Tibial nerve (tissue), 4 donors: ENCODE results near the gene ADK. TPM values are rescaled to one million over a fixed set of nuclear protein-coding genes. Genes with fewer than 3 reads are reported as not detected.

Experiments used
- DNase-seq, 2 donors: peaks; one replicate each; pipeline ENCODE4 v3.0.0-alpha.2; 2019; ENCODE audit warnings: low spot score in 2 of 2
- H3K27ac ChIP-seq, 4 donors: fragments of 200-600 bp; sonication (generic) in 3 of 4; one replicate each; pipeline ENCODE4 v1.5.1; 2017 to 2019; ENCODE audit warnings: mild to moderate bottlenecking in 1 of 4
- H3K27me3 ChIP-seq, 2 donors: fragments of 200-600 bp; sonication (generic) in 1 of 2; one replicate each; pipeline versions ENCODE4 v1.5.1 to v1.6.0; 2017 to 2019
- H3K36me3 ChIP-seq, 3 donors: fragments of 200-600 bp; sonication (generic); one replicate each; pipeline ENCODE4 v1.5.1; 2018 to 2019
- H3K4me1 ChIP-seq, 4 donors: fragments of 200-600 bp; sonication (generic) in 3 of 4; one replicate each; pipeline ENCODE4 v1.5.1; 2017 to 2019
- H3K4me3 ChIP-seq, 4 donors: fragments of 200-600 bp; sonication (generic) in 3 of 4; one replicate each; pipeline ENCODE4 v1.5.1; 2017 to 2019; ENCODE audit warnings: mild to moderate bottlenecking in 1 of 4, moderate library complexity in 1 of 4
- H3K9me3 ChIP-seq, 4 donors: fragments of 200-600 bp; sonication (generic) in 3 of 4; one replicate each; pipeline ENCODE4 v1.5.1; 2017 to 2019
- EP300 ChIP-seq, 2 donors: sonication (generic); formaldehyde crosslinking; IDR thresholded peaks; one replicate each; pipeline ENCODE4 v1.6.1; 2017; ENCODE audit warnings: antibody characterized with exemption in 2 of 2, mild to moderate bottlenecking in 1 of 2
- POLR2A ChIP-seq, 2 donors: fragments of 450-650 bp; IDR thresholded peaks; one replicate each; pipeline ENCODE4 v1.6.1; 2017; ENCODE audit warnings: antibody characterized with exemption in 2 of 2, mild to moderate bottlenecking in 2 of 2, moderate library complexity in 2 of 2
- WGBS, 2 donors: methylation state at CpG; one replicate each; pipeline ENCODE4 v1.1.5; 2018; 5-methylcytosine and 5-hydroxymethylcytosine counted together
- total RNA-seq, 4 donors: library from RNA; depleted of rRNA; stranded (reverse); fragments of >200 nt; gene quantifications; one replicate each; pipeline ENCODE4 v1.1.0, GENCODE V29; 2016
- TF ChIP-seq, protein P1 (sequence below), 5 experiments: fragments of 200-600 bp in 3 of 5; fragments of 450-650 bp in 2 of 5; sonication (generic) in 3 of 5; IDR thresholded peaks; one replicate each; pipeline ENCODE4 v1.5.1; 2016 to 2019; ENCODE audit warnings: antibody characterized with exemption in 5 of 5, mild to moderate bottlenecking in 3 of 5, moderate library complexity in 2 of 5

Gene ADK
- total RNA-seq, 4 donors from 2014 or later, result 28.2 to 50.9 (median 34.0) TPM

DNA sequence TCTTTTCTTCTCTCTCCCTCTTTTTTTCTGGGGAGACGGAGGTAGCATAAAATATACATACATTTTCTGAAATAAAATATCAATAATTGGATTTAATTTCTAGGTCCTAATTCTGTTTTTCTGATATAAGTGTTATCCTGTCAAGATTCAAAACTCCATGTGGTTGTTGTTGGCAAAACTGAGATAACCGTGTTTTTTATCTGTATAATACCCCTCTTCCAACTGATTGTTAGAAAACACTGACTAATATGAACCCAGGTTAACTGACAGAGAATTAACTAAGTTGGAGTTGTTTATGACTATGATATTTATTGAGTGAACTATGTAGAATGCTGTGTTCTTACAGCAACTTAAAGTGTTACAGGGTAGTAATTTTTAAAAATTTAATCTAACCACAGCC lies 438.8 kb downstream of the ADK start:
- WGBS, 2 donors, result 46 to 66% methylated on average over 2 of the region's 2 CpGs
- Histone ChIP-seq H3K4me3 (no peak overlapping the region), H3K36me3 (no peaks in the 10 kb centered on the region), H3K27me3 (no peaks in the 10 kb centered on the region), H3K9me3 (no peaks in the 10 kb centered on the region), H3K4me1 (peaks cover 0 to 56% (median 39%) of the 10 kb centered on the region in 4 donors), H3K27ac (peak overlapping the region; percentile 52 to 84 (median 74))
- no peak for DNase-seq
- TF ChIP-seq POLR2A (IDR thresholded peaks at IDR 0.05), result no peak
- no peak for TF ChIP-seq EP300 (IDR thresholded peaks at IDR 0.05)
- TF ChIP-seq, protein P1, sequence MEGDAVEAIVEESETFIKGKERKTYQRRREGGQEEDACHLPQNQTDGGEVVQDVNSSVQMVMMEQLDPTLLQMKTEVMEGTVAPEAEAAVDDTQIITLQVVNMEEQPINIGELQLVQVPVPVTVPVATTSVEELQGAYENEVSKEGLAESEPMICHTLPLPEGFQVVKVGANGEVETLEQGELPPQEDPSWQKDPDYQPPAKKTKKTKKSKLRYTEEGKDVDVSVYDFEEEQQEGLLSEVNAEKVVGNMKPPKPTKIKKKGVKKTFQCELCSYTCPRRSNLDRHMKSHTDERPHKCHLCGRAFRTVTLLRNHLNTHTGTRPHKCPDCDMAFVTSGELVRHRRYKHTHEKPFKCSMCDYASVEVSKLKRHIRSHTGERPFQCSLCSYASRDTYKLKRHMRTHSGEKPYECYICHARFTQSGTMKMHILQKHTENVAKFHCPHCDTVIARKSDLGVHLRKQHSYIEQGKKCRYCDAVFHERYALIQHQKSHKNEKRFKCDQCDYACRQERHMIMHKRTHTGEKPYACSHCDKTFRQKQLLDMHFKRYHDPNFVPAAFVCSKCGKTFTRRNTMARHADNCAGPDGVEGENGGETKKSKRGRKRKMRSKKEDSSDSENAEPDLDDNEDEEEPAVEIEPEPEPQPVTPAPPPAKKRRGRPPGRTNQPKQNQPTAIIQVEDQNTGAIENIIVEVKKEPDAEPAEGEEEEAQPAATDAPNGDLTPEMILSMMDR (IDR thresholded peaks at IDR 0.05), result no peak

DNA sequence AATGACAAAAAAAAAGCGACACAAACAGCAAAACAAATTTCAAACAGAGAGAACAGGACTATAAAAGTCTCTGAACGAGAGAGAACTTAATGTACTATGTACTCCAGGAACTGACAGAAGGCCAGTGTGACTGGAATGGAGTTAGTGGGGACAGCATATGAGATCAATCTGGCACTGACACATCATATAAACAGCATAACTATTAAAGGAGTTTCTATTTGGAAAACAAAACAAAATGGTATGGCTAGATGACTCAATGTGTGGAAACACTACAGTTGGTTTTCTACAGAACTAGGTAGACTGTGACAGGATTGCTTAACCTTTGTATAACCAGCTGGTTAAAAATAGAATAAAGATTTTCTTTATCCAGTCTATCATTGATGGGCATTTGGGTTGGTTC lies 442.4 kb downstream of the ADK start:
- H3K27ac ChIP-seq, result peak overlapping the region; percentile 23 to 86 (median 72)
- no peaks in the 10 kb centered on the region for H3K27me3 ChIP-seq
- no peaks in the 10 kb centered on the region for H3K9me3 ChIP-seq
- TF ChIP-seq POLR2A (IDR thresholded peaks at IDR 0.05), result no peak
- peak; percentile 78 to 84 for TF ChIP-seq EP300 (IDR thresholded peaks at IDR 0.05)
- TF ChIP-seq, protein P1 (IDR thresholded peaks at IDR 0.05), result no peak
- H3K4me1 ChIP-seq, result peaks cover 0 to 37% (median 14%) of the 10 kb centered on the region in 4 donors
- DNase-seq, result no peak
- H3K36me3 ChIP-seq, result no peaks in the 10 kb centered on the region
- 41 to 47% methylated on average over 2 of the region's 2 CpGs for WGBS, 2 donors
- no peak overlapping the region for H3K4me3 ChIP-seq

DNA sequence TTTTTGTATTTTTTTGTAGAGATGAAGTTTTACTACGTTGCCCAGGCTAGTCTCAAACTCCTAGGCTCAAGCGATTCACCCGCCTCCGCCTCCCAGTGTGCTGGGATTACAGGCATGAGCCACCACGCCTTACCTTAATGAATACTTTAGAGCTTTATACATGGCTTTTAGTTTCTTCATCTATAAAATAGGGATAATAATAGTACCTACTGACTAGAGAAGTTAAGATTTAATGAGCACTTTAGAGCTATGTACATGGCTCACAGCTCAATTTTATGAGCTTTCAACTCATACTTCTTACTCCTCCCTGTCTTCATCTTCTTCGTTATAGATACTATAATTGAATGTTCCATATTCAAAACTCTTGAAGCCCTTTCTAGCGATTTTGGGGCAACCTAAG lies 445.7 kb downstream of the ADK start:
- H3K4me1 ChIP-seq, result peaks cover 0 to 17% (median 1%) of the 10 kb centered on the region in 4 donors
- DNase-seq, result no peak
- H3K9me3 ChIP-seq, result no peaks in the 10 kb centered on the region
- peak overlapping the region in 2 of 4 donors; percentile 85 to 89 for H3K27ac ChIP-seq
- no peaks in the 10 kb centered on the region for H3K36me3 ChIP-seq
- no peak overlapping the region for H3K4me3 ChIP-seq
- no peaks in the 10 kb centered on the region for H3K27me3 ChIP-seq
- 95 to 97% methylated on average over 7 of the region's 7 CpGs for WGBS, 2 donors
- TF ChIP-seq EP300 (IDR thresholded peaks at IDR 0.05), result no peak
- TF ChIP-seq, protein P1 (IDR thresholded peaks at IDR 0.05), result no peak
- TF ChIP-seq POLR2A (IDR thresholded peaks at IDR 0.05), result no peak

DNA sequence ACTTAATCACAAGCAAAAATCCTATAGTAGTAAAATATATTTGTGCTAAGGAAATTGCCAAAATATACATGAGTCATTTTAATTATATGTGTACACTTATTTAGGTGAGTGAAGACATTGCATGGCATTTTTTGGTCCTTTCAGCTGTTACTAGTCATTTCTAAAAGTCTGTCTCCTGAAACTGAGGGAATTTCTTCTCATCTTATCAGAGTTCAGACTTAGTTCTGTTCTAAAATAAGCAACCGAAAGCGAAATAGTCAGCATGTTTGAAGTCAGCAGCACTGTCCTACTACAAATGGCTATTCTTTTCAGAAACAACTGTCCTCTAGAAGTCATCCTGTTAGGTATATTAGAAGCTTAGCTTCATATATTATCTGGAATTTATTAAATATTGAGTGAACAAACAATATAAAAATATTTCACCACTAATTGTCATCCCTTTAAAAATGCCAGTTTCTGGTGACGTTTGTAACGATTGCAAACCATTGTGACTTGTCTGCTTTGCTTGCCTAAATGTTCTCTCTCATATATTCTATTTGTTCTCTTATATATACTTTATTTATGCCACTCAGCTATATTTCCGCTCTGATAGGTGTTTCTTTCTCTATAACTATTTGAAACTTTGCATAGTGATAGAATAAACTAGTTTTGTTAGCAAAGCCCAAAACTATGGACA lies 448.0 kb downstream of the ADK start:
- Histone ChIP-seq H3K4me1 (peaks cover 0 to 6% (median 1%) of the 10 kb centered on the region in 4 donors), H3K36me3 (peaks cover 0 to 9% (median 0%) of the 10 kb centered on the region in 3 donors), H3K27ac (peak overlapping the region; percentile 58 to 89 (median 78)), H3K27me3 (no peaks in the 10 kb centered on the region), H3K9me3 (peaks cover 0 to under 1% (median 0%) of the 10 kb centered on the region in 4 donors), H3K4me3 (peak overlapping the region in 2 of 4 donors; percentile 7)
- TF ChIP-seq, protein P1 (IDR thresholded peaks at IDR 0.05), result no peak
- TF ChIP-seq EP300 (IDR thresholded peaks at IDR 0.05), result peak in 1 of 2 donors; percentile 28
- TF ChIP-seq POLR2A (IDR thresholded peaks at IDR 0.05), result no peak
- no peak for DNase-seq
- 47 to 60% methylated on average over 5 of the region's 5 CpGs for whole genome bisulfite sequencing, 2 donors

DNA sequence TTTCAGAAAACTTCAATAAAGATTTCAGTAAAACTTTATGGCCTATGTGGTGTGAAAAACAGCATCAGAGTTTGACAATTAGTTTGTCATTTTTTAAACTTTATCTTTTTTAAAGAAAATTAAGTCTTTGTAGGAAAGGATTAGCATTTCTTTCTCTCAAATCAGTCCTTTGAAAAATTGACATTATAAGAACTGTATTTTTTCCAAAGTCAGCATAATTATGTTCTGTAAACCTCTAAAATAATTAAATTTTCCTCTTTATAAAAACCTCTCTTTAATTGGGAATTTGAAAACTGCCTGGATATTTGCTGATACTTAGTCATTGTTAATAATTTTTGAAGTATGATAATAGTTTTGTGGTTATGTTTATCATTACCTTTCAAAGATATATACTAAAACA lies 448.7 kb downstream of the ADK start:
- TF ChIP-seq EP300 (IDR thresholded peaks at IDR 0.05) (no peak), POLR2A (IDR thresholded peaks at IDR 0.05) (no peak)
- TF ChIP-seq, protein P1 (IDR thresholded peaks at IDR 0.05), result no peak
- Histone ChIP-seq H3K36me3 (peaks cover 0 to 9% (median 0%) of the 10 kb centered on the region in 3 donors), H3K9me3 (peaks cover 0 to 7% (median 0%) of the 10 kb centered on the region in 4 donors), H3K27ac (peak overlapping the region; percentile 58 to 89 (median 78)), H3K27me3 (no peaks in the 10 kb centered on the region), H3K4me1 (peaks cover 0 to 6% (median 1%) of the 10 kb centered on the region in 4 donors), H3K4me3 (no peak overlapping the region)
- no peak for DNase-seq
